ENCODE results near the gene PGAP2.

PGAP2 gene

DNA sequence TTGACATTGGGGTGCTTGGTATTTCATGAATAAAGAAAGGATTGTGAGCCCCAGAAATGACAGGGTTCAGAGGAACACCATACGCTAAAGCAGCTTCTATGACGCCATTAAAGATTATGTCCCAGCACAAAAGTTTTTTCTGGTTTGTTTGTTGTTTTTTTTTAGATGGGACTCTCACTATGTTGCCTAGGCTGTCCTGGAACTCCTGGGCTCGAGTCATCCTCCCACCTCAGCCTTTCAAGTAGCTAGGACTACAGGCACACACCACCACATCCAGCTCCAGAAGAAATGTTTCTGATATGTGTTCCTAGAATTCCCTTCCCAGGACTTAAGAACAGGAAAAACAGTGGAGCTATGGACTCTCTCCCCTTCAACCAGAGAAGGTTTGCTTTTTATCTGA, 35.0 kb downstream of the PGAP2 start:
- no peak for DNase-seq (ENCODE audit: low spot score in 2 of 2)
- peaks cover 5% of the 10 kb centered on the region; the same call in 1 of the 2 replicates for H3K9me3 ChIP-seq
- in situ Hi-C loops (cut with MboI; ENCODE audit: low sequenced_read_pairs) = no loop called here
- H3K36me3 ChIP-seq (replicated peaks) = no peaks in the 10 kb centered on the region; the same call in 1 of the 2 replicates
- peaks cover 12% of the 10 kb centered on the region for H3K4me1 ChIP-seq
- no peak overlapping the region for H3K4me3 ChIP-seq
- no peaks in the 10 kb centered on the region for H3K27me3 ChIP-seq (ENCODE audit: low read depth)

DNA sequence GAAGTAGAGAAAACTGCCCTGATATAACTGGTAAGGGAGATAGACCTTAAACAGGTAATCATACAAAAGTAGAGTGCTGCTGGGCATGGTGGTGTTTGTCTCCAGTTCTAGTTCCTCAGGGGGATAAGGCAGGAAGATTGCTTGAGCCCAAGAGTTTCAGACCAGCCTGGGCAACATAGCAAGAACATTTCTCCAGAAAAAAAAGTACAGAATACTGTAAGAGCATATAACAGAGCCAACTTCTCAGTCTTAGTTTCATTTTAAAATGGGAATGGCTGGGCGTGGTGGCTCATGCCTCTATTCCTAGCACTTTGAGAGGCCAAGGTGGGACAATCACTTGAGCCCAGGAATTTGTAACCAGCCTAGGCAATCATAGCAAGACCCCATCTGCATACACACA, 36.9 kb downstream of the PGAP2 start:
- in situ Hi-C loops (cut with MboI; ENCODE audit: low sequenced_read_pairs) = loop anchor here (5.0 kb wide), 1 partner anchor 227 kb away; no protein-coding TSS in a partner anchor

DNA sequence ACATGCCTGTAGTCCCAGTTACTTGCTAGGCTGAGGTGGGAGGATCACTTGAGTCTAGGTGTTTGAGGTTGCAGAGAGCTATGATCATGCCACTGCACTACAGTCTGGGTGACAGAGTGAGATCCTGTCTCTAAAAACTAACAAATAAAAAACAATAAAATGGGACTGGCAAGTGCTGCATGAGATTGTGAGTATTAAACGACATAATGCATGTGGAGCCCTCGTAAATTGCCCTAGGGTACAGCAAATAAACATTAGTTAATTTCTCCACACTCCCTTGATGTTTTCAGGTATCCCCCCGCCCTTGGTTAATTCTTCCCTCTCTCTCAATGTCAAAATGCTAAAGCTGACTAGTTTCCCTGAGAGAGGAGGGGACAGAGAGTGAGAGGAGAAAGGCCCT, 37.3 kb downstream of the PGAP2 start:
- Histone ChIP-seq H3K27me3 (ENCODE audit: low read depth) (no peaks in the 10 kb centered on the region), H3K4me3 (no peak overlapping the region), H3K36me3 (replicated peaks) (no peaks in the 10 kb centered on the region), H3K9me3 (peaks cover 5% of the 10 kb centered on the region; the same call in 1 of the 2 replicates), H3K4me1 (no peaks in the 10 kb centered on the region; the same call in none of the 2 replicates)
- in situ Hi-C loops (cut with MboI; ENCODE audit: low sequenced_read_pairs) = loop anchor here (5.0 kb wide), 1 partner anchor 227 kb away; no protein-coding TSS in a partner anchor
- no peak for DNase-seq (ENCODE audit: low spot score in 2 of 2)

More for the DNA sequence above, 36.9 kb downstream of the PGAP2 start:
- H3K4me1 ChIP-seq = no peaks in the 10 kb centered on the region; the same call in none of the 2 replicates
- H3K4me3 ChIP-seq = no peak overlapping the region
- H3K36me3 ChIP-seq (replicated peaks) = no peaks in the 10 kb centered on the region
- peaks cover 5% of the 10 kb centered on the region; the same call in 1 of the 2 replicates for H3K9me3 ChIP-seq
- no peak for DNase-seq (ENCODE audit: low spot score in 2 of 2)
- no peaks in the 10 kb centered on the region for H3K27me3 ChIP-seq (ENCODE audit: low read depth)

DNA sequence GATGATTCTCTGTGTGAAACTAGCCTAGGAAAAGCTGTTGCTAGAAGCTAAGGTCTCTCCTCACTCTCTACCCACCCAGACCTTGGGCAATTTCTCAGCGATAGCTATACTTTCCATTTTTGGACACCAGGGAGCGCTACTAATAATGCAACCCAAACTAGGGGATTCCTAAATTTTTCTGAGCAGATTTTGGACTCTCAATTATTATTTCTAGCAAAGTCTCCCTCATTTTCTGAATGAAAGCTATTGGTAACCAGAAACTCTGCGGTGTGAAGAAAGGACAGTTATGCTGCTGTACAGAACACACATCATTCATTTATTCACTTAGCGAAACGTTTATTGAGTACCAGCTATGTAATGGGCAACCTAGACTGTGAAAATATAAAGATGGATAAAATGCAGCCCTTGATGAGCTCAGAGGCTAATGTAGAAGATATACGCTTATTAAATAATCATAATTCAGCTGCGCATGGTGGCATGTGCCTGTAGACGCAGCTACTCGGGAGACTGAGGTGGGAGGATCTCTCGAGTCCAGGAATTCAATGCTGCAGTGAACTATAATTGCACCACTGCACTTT, 41.0 kb downstream of the PGAP2 start:
- DNase-seq (ENCODE audit: low spot score in 2 of 2) = peak; percentile 19 to 66
- Histone ChIP-seq H3K36me3 (replicated peaks) (no peaks in the 10 kb centered on the region), H3K4me3 (no peak overlapping the region), H3K9me3 (no peaks in the 10 kb centered on the region), H3K27me3 (ENCODE audit: low read depth) (no peaks in the 10 kb centered on the region), H3K4me1 (peaks cover 4% of the 10 kb centered on the region)
- in situ Hi-C loops (cut with MboI; ENCODE audit: low sequenced_read_pairs) = loop anchor here (5.0 kb wide), 1 partner anchor 223 kb away; no protein-coding TSS in a partner anchor

DNA sequence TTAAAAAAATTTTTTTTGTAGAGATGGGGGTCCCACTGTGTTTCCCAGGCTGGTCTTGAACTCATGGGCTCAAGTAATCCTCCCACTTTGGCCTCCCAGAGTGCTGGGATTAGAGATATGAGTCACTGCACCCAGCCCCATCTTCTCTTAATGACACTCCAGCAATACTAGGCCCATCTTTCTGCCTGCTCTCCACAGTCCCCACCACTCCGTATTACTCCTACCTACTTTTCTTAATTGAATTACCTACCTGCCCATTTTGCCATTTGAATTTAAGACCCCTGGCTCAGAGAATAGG, 45.1 kb downstream of the PGAP2 start:
- Histone ChIP-seq H3K27me3 (ENCODE audit: low read depth) (no peaks in the 10 kb centered on the region), H3K36me3 (replicated peaks) (no peaks in the 10 kb centered on the region), H3K9me3 (no peaks in the 10 kb centered on the region), H3K4me3 (no peak overlapping the region), H3K4me1 (peaks cover 18% of the 10 kb centered on the region)
- DNase-seq (ENCODE audit: low spot score in 2 of 2) = no peak
- in situ Hi-C loops (cut with MboI; ENCODE audit: low sequenced_read_pairs) = no loop called here

DNA sequence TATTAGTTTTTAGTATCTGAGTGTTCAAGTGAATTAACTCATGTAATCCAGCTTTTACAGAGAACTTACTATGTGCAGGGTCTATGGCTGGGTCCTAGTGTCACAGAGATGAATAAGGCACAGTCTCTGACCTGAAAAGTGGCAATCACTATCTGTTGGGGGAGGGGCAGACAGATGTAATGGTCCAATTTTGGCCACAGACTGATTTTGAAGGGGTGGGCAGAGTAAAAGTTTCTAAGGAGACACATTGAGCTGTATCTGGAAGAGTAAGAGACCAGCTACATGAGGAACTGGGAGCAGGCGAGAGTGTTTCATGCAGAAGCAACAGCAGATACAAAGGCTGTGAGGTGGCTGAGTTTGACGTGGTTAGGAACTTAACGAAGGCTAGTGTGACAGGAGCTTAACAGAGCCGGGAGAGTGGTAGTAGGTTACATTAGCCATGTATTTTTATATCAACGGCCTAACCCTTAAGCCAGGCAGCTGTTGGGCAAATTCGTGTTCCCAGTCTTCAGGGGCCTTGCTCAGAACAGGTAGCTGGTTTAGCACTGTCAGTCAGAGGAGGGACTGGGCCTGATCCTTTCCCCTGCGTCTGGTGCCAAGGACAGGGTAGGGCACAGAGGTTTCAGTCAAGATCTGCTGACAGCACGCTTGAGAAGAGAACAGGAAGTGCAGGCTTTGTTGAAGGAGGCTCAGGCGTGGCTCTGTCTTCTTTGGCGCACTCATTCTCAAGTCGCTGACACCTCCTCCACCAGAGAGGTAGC, 45.7 kb downstream of the PGAP2 start:
- no peak for DNase-seq (ENCODE audit: low spot score in 2 of 2)
- Histone ChIP-seq H3K4me1 (peaks cover 22% of the 10 kb centered on the region), H3K4me3 (no peak overlapping the region; the same call in 1 of the 2 replicates), H3K36me3 (replicated peaks) (no peaks in the 10 kb centered on the region), H3K9me3 (no peaks in the 10 kb centered on the region), H3K27me3 (ENCODE audit: low read depth) (no peaks in the 10 kb centered on the region)
- in situ Hi-C loops (cut with MboI; ENCODE audit: low sequenced_read_pairs) = no loop called here

DNA sequence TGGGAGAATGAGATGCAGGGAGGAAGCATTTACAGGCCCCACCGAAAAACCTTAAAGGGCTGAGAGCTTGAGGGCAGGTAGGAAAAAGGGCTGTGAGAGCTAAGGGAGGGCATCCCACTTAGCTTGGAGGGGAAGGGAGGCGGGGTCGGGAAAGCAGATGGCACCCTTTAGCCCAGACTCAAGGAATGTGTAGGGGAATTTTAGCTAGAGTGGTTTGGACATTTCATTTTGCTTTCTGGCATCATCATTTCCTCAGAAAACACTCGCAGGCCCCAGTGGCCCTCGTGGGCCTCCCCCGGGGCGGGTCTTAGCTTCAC, 46.3 kb downstream of the PGAP2 start:
- peaks cover 27% of the 10 kb centered on the region for H3K4me1 ChIP-seq

DNA sequence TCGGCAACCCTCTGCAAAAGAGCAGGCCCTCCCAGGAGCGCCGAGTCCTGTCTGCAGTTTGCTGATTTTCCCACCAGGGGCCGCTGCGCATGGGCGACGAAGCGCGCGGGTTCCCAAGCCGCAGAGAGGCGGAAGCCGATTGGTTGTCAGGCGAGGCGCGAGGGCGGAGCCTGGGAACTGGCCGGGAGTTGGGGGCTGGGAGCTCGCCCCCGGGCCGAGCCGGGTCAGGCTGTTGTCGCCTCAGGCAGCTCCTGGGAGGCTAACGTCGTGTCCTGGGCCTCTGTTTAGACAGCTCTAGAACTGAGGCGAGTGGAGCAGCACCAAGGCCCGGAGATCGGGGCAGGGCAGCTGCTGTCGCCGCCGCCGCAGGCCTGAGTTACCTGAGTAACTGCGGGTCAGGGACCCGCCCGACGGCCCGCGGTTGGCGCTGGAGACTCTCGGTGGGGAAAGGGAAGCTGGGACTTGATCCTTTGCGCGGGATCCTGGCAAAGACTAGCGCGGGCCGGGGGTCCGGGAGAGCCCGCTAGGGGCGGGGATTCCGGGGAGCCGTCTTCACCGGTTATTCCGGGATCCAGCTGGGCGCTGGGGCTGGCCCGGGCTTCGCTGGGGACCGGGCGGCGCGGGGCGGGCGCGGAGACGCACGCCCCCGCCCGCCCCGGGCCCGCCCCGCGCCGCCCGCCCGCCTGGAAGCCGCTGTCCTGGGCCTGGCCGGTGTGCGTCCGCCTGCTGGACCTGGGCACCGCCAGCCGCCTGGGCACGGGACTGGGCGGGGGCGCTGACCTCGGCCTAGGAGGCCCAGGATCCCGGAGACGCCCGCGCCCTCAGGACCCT, 46.8 kb downstream of the PGAP2 start, which contains the start of gene STIM1:
TSS of gene STIM1 (plus strand) at position 688 of the 831 bp plus-strand sequence. CDS start 607 bp downstream, outside the sequence.
- peak; percentile 81 to 97 for DNase-seq (ENCODE audit: low spot score in 2 of 2)
- Histone ChIP-seq H3K4me1 (peaks cover 27% of the 10 kb centered on the region), H3K27me3 (ENCODE audit: low read depth) (no peaks in the 10 kb centered on the region), H3K36me3 (replicated peaks) (no peaks in the 10 kb centered on the region), H3K4me3 (peak within 1 kb of the TSS; percentile 90), H3K9me3 (no peaks in the 10 kb centered on the region)
- in situ Hi-C loops (cut with MboI; ENCODE audit: low sequenced_read_pairs) = no loop called here

More for the DNA sequence above, 46.3 kb downstream of the PGAP2 start:
- H3K27me3 ChIP-seq (ENCODE audit: low read depth) = no peaks in the 10 kb centered on the region
- in situ Hi-C loops (cut with MboI; ENCODE audit: low sequenced_read_pairs) = no loop called here
- no peaks in the 10 kb centered on the region for H3K36me3 ChIP-seq (replicated peaks)
- peak overlapping the region; percentile 90 for H3K4me3 ChIP-seq
- no peaks in the 10 kb centered on the region for H3K9me3 ChIP-seq
- DNase-seq (ENCODE audit: low spot score in 2 of 2) = no peak

DNA sequence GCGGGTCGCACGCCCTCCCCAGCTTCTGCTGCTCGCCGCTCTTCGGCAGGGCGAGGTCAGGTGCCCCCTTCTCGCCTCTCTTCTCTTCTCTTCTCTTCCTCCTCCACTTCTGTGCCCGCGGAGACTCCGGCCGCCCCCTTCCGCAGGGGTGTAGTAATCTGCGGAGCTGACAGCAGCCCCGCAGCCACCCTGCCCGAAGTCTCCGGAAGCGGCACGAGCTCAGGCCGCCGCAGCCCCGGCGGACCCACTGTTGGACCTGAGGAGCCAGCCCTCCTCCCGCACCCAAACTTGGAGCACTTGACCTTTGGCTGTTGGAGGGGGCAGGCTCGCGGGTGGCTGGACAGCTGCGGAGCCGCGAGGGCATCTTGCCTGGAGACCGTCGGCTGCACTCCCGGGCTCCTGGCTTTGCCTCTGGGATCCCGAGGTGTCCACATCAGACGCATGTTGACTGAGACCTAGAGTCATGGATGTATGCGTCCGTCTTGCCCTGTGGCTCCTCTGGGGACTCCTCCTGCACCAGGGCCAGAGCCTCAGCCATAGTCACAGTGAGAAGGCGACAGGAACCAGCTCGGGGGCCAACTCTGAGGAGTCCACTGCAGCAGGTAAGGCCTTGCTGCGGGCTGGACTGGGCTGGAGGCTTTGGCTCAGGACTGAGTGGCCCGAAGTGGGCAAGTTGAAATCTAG, 47.6 kb downstream of the PGAP2 start:
- Histone ChIP-seq H3K36me3 (replicated peaks) (no peaks in the 10 kb centered on the region), H3K9me3 (no peaks in the 10 kb centered on the region), H3K4me3 (peak overlapping the region; percentile 90), H3K4me1 (peaks cover 27% of the 10 kb centered on the region), H3K27me3 (ENCODE audit: low read depth) (no peaks in the 10 kb centered on the region)
- peak in 1 of 2 experiments; percentile 47 for DNase-seq (ENCODE audit: low spot score in 2 of 2)
- in situ Hi-C loops (cut with MboI; ENCODE audit: low sequenced_read_pairs) = no loop called here

DNA sequence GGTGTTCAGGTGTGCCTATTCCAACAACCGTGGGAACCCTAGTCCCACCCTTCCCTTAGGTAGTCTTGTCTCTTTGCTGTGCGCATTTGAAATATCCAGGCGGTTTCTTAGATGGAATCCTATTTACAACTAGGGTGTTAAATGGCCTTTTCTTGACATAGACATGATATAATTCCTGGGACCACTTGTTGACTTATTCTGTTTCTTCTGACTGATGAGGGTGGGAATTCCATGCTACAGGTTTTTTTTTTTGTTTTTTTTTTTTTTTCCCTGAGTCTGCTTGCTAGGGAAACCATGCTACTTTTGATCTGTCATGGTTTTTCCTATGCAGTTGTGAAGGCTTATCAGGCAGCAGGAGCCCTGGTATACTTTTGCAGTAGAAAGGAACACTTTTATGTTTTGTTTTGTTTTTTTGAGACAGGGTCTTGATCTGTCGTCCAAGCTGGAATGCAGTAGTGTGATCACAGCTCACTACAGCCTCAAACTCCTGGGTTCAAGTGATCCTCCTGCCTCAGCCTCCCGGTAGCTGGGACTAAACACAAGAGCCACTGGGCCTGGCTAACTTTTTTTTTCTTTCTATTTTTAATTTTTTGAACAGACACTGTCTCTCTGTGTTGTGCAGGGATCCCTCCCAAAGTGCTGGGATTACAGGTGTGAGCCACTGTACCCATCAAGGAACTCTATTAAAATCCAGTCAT, 48.6 kb downstream of the PGAP2 start:
- Histone ChIP-seq H3K4me1 (peaks cover 27% of the 10 kb centered on the region), H3K27me3 (ENCODE audit: low read depth) (no peaks in the 10 kb centered on the region), H3K9me3 (no peaks in the 10 kb centered on the region), H3K36me3 (replicated peaks) (no peaks in the 10 kb centered on the region), H3K4me3 (peak overlapping the region; percentile 90)
- in situ Hi-C loops (cut with MboI; ENCODE audit: low sequenced_read_pairs) = no loop called here
- DNase-seq (ENCODE audit: low spot score in 2 of 2) = no peak

DNA sequence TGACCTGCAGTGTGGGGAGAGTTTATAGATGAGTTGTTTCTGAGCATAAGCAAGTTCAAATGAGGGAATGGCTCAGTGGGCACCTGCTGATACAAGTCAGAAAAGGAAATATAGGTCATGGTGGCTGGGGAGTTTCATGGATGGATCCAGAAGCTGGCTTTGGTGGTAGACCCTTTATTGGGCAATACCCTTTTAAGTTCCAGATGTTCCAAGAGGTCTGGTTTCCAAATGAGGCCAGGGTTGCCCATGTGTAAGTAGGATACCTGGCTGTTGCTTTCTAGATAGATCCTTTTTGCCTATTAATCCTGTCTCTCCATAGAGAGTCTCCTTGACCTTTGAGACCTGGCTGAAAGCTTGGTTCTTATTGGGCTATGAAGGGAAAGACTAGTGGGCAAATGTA, 49.3 kb downstream of the PGAP2 start:
- Histone ChIP-seq H3K4me3 (no peak overlapping the region), H3K4me1 (peaks cover 27% of the 10 kb centered on the region), H3K27me3 (ENCODE audit: low read depth) (no peaks in the 10 kb centered on the region), H3K9me3 (no peaks in the 10 kb centered on the region), H3K36me3 (replicated peaks) (no peaks in the 10 kb centered on the region)
- in situ Hi-C loops (cut with MboI; ENCODE audit: low sequenced_read_pairs) = no loop called here
- no peak for DNase-seq (ENCODE audit: low spot score in 2 of 2)

DNA sequence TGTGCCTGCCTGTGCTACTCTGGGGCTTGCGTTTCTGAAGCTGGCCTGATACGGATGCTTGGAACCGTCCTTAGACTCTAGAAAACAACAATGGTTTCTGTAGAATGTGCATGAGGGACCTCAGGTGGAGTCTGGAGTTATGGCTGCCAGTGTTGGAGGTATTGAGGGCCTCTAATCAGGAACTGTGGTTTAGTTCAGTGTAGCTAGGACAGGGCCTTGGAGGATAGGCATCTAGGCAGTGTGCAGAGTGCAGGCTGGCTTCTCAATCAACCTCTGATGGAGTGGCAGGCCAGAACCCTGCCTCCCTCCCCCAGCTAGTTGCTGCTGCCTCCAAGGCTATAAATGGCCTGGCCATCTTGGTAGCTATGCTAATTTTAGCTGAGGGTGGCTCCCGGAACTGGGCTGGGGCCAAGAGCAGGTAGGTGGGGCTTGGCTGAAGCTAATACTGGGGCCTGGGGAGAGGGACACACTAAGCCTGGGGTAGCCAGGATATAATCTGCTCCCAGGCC, 51.1 kb downstream of the PGAP2 start:
- peak in 1 of 2 experiments; percentile 54 for DNase-seq (ENCODE audit: low spot score in 2 of 2)
- Histone ChIP-seq H3K4me1 (peaks cover 23% of the 10 kb centered on the region), H3K4me3 (no peak overlapping the region), H3K9me3 (no peaks in the 10 kb centered on the region), H3K27me3 (ENCODE audit: low read depth) (no peaks in the 10 kb centered on the region), H3K36me3 (replicated peaks) (no peaks in the 10 kb centered on the region)
- in situ Hi-C loops (cut with MboI; ENCODE audit: low sequenced_read_pairs) = no loop called here

DNA sequence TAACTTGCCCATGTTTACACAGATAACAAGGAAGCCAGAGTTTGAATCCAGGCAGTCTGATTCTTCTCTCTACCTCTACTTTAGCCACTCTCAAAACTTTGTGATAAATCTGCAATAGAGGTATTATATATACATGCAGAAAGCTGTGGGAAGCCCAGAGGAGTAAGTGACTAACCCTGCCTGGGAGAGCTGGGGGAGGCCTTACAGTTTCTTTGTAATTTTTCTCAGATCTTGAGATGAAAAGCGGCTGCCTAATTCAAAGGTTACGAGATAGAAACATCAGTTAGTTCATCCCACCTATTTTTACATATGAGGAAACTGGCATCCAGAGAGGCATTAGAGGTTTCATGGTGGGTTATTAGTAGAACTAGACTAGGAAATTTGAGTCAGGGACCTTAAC, 52.0 kb downstream of the PGAP2 start:
- Histone ChIP-seq H3K9me3 (no peaks in the 10 kb centered on the region), H3K4me3 (no peak overlapping the region), H3K36me3 (replicated peaks) (no peaks in the 10 kb centered on the region), H3K27me3 (ENCODE audit: low read depth) (no peaks in the 10 kb centered on the region), H3K4me1 (peaks cover 20% of the 10 kb centered on the region)
- no peak for DNase-seq (ENCODE audit: low spot score in 2 of 2)
- in situ Hi-C loops (cut with MboI; ENCODE audit: low sequenced_read_pairs) = no loop called here
